HepG2 (cell line): Measurements from ENCODE around the gene SAP25. TPM values are rescaled to one million over a fixed set of nuclear protein-coding genes. Genes with fewer than 3 reads are reported as not detected.
A peak's percentile ranks its signal among the peaks of the same experiment; 100 is the strongest.

Source experiments
- AGO1 ChIP-seq: fragments of 200-400 bp; formaldehyde crosslinking; IDR thresholded peaks from 2 replicates; pipeline ENCODE4 v1.6.1; 2017; ENCODE audit warnings: mild to moderate bottlenecking, low read depth, low read length, moderate library complexity; ENCODE audit not compliant: poor library complexity, severe bottlenecking
- GATAD2A ChIP-seq: IDR thresholded peaks from 2 replicates; pipeline ENCODE4 v1.6.1; 2016
- GFI1 ChIP-seq: sonication (generic); formaldehyde crosslinking; IDR thresholded peaks from 2 replicates; pipeline ENCODE4 v1.5.0; 2020; ENCODE audit warnings: missing genetic modification reagents, mild to moderate bottlenecking, borderline replicate concordance
- GTF3A ChIP-seq: sonication (generic); formaldehyde crosslinking; conservative IDR thresholded peaks from 2 replicates; pipeline ENCODE4 v1.4.0; 2020; ENCODE audit warnings: mild to moderate bottlenecking, missing genetic modification reagents
- HES4 ChIP-seq: sonication (generic); formaldehyde crosslinking; IDR thresholded peaks from 2 replicates; pipeline ENCODE4 v1.9.0; 2021; ENCODE audit warnings: mild to moderate bottlenecking, missing genetic modification reagents, borderline replicate concordance
- NFKBIZ ChIP-seq: IDR thresholded peaks from 2 replicates; pipeline ENCODE4 v1.6.1; 2018; ENCODE audit warnings: missing genetic modification reagents, missing compliant biosample characterization
- PHF20 ChIP-seq: sonication (generic); formaldehyde crosslinking; IDR thresholded peaks from 2 replicates; pipeline ENCODE4 v1.5.0; 2020; ENCODE audit warnings: mild to moderate bottlenecking, missing genetic modification reagents
- SPEN ChIP-seq: sonication (generic); formaldehyde crosslinking; IDR thresholded peaks from 2 replicates; pipeline ENCODE4 v1.5.1; 2020; ENCODE audit warnings: low read depth, mild to moderate bottlenecking, missing genetic modification reagents
- ZMYM3 ChIP-seq: sonication (generic); formaldehyde crosslinking; IDR thresholded peaks from 2 replicates; pipeline ENCODE4 v1.5.1; 2020; ENCODE audit warnings: mild to moderate bottlenecking, missing genetic modification reagents
- ZNF570 ChIP-seq: sonication (generic); formaldehyde crosslinking; IDR thresholded peaks from 2 replicates; pipeline ENCODE4 v1.4.0; 2020; ENCODE audit warnings: mild to moderate bottlenecking, missing genetic modification reagents, borderline replicate concordance
- ZNF614 ChIP-seq: IDR thresholded peaks from 2 replicates; pipeline ENCODE4 v1.6.1; 2018; ENCODE audit warnings: missing biosample characterization, missing genetic modification reagents, inconsistent platforms, borderline replicate concordance
- ZNF652 ChIP-seq: IDR thresholded peaks from 2 replicates; pipeline ENCODE4 v1.6.1; 2016; ENCODE audit warnings: low read depth, borderline replicate concordance
- ZNF782 ChIP-seq: sonication (generic); formaldehyde crosslinking; IDR thresholded peaks from 2 replicates; pipeline ENCODE4 v1.4.0; 2020; ENCODE audit warnings: missing genetic modification reagents, mild to moderate bottlenecking, borderline replicate concordance
- polyA plus RNA-seq, 8 experiments: library from polyadenylated mRNA; depleted of rRNA in 3 of 8; stranded (reverse) in 7 of 8; unstranded in 1 of 8; fragments of >200 nt; fragmentation: Illumina TruSeq in 4 of 8; extraction: Trizol in 4 of 8; gene quantifications; 2 replicates each; pipeline versions ENCODE4 v1.2.1 to v1.2.3, GENCODE V29; 2011 to 2016; ENCODE audit warnings: low read depth in 4 of 8, missing spikeins in 1 of 8, mixed read lengths in 1 of 8; ENCODE audit not compliant: insufficient read depth in 1 of 8
- total RNA-seq, 5 experiments: library from RNA; depleted of rRNA; stranded (reverse); fragments of >200 nt; fragmentation: Illumina TruSeq; extraction: Trizol; gene quantifications; 2 replicates each; pipeline ENCODE4 v1.2.3, GENCODE V29; 2016; ENCODE audit warnings: low read depth in 1 of 5
- TF ChIP-seq, protein P1 (sequence below): sonication (generic); formaldehyde crosslinking; IDR thresholded peaks from 2 replicates; pipeline ENCODE4 v1.4.0; 2020; ENCODE audit warnings: missing genetic modification reagents, borderline replicate concordance
- TF ChIP-seq, protein P2 (sequence below): sonication (generic); formaldehyde crosslinking; IDR thresholded peaks from 2 replicates; pipeline ENCODE4 v1.4.0; 2020; ENCODE audit warnings: missing genetic modification reagents
- TF ChIP-seq, protein P3 (sequence below): sonication (generic); formaldehyde crosslinking; IDR thresholded peaks from 2 replicates; pipeline ENCODE4 v1.5.1; 2020; ENCODE audit warnings: missing genetic modification reagents, mild to moderate bottlenecking, borderline replicate concordance
- TF ChIP-seq, protein P4 (sequence below): sonication (generic); formaldehyde crosslinking; conservative IDR thresholded peaks from 2 replicates; pipeline ENCODE4 v1.8.0; 2022; ENCODE audit warnings: low read depth, missing genetic modification reagents
- TF ChIP-seq, protein P5 (sequence below): sonication (generic); formaldehyde crosslinking; IDR thresholded peaks from 2 replicates; pipeline ENCODE4 v1.8.1; 2023; ENCODE audit warnings: mild to moderate bottlenecking, missing genetic modification reagents

SAP25 gene
- total and polyA plus RNA-seq, 2 of the 13 experiments (the other 11 are each of a cell fraction or from before 2014, with no cell fraction given), result 0.15 to 0.20 TPM

DNA sequence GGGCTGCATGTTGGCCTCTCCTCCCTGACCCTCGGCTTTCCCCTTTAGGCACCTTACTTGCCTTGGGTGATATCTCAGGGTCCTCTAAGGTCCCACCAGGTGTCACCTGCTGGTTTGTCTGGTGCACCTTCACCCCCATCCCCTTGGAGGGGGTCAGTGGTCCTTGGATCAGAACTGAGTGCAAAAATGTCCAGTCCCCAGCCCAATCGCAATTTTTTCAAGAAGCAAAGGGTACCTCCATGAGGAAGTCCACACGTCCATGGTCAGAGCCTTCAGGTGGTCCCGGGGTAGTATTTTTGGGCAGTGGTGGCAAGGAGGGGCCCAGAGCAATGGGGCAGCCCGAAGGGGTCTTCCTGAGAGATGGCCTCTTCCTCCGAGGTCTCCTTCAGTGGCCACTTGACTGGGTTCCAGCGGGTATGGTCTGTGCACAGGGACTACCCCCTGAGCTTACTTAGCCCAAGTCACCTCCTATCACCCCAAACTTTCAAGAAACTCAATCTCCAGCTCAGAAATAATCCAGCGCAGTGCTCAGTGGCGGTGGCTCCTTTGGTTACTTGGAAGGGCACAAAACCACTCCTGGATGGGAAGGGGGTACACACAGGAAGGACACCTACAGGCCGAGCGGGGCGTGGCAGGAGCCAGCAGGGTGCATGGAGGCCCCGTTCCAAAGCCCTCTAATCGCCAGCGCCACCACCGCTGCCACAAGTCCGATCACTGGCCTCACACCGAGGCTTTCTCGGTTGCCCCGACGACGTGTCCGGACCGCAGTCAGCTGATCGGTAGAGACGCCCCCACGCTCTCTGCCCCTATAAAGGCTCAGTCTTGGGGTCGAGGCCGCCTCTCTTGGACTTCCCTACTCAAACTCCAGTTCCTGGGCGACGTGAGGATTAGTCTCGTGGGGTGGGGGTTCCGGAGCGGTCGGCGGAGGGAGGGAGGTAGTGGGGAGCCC is 4.5 kb downstream of the SAP25 start (continued):
- TF ChIP-seq, protein P1, sequence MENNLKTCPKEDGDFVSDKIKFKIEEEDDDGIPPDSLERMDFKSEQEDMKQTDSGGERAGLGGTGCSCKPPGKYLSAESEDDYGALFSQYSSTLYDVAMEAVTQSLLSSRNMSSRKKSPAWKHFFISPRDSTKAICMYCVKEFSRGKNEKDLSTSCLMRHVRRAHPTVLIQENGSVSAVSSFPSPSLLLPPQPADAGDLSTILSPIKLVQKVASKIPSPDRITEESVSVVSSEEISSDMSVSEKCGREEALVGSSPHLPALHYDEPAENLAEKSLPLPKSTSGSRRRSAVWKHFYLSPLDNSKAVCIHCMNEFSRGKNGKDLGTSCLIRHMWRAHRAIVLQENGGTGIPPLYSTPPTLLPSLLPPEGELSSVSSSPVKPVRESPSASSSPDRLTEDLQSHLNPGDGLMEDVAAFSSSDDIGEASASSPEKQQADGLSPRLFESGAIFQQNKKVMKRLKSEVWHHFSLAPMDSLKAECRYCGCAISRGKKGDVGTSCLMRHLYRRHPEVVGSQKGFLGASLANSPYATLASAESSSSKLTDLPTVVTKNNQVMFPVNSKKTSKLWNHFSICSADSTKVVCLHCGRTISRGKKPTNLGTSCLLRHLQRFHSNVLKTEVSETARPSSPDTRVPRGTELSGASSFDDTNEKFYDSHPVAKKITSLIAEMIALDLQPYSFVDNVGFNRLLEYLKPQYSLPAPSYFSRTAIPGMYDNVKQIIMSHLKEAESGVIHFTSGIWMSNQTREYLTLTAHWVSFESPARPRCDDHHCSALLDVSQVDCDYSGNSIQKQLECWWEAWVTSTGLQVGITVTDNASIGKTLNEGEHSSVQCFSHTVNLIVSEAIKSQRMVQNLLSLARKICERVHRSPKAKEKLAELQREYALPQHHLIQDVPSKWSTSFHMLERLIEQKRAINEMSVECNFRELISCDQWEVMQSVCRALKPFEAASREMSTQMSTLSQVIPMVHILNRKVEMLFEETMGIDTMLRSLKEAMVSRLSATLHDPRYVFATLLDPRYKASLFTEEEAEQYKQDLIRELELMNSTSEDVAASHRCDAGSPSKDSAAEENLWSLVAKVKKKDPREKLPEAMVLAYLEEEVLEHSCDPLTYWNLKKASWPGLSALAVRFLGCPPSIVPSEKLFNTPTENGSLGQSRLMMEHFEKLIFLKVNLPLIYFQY (CRISPR knock-in tag), result no peak
- TF ChIP-seq SPEN (no peak; the same call in 1 of the 2 replicates), ZMYM3 (0 out of 2 replicates have a peak, but pooled peaks have one; percentile 8), ZNF570 (no peak), HES4 (CRISPR knock-in tag) (no peak), NFKBIZ (0 out of 2 replicates have a peak, but pooled peaks have one; percentile 62), GFI1 (CRISPR knock-in tag) (no peak), ZNF782 (CRISPR knock-in tag) (0 out of 2 replicates have a peak, but pooled peaks have one; percentile 26), ZNF614 (0 out of 2 replicates have a peak, but pooled peaks have one; percentile 15), ZNF652 (CRISPR knock-in tag) (0 out of 2 replicates have a peak, but pooled peaks have one; percentile 19), GTF3A (CRISPR knock-in tag) (no peak), PHF20 (CRISPR knock-in tag) (no peak; the same call in 1 of the 2 replicates), GATAD2A (CRISPR knock-in tag) (0 out of 2 replicates have a peak, but pooled peaks have one; percentile 38), AGO1 (no peak)
- TF ChIP-seq, protein P2, sequence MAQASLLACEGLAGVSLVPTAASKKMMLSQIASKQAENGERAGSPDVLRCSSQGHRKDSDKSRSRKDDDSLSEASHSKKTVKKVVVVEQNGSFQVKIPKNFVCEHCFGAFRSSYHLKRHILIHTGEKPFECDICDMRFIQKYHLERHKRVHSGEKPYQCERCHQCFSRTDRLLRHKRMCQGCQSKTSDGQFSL, result peak; percentile 10
- TF ChIP-seq, protein P3, sequence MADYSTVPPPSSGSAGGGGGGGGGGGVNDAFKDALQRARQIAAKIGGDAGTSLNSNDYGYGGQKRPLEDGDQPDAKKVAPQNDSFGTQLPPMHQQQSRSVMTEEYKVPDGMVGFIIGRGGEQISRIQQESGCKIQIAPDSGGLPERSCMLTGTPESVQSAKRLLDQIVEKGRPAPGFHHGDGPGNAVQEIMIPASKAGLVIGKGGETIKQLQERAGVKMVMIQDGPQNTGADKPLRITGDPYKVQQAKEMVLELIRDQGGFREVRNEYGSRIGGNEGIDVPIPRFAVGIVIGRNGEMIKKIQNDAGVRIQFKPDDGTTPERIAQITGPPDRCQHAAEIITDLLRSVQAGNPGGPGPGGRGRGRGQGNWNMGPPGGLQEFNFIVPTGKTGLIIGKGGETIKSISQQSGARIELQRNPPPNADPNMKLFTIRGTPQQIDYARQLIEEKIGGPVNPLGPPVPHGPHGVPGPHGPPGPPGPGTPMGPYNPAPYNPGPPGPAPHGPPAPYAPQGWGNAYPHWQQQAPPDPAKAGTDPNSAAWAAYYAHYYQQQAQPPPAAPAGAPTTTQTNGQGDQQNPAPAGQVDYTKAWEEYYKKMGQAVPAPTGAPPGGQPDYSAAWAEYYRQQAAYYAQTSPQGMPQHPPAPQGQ, result peak; percentile 98; the same call in 1 of the 2 replicates
- TF ChIP-seq, protein P4, sequence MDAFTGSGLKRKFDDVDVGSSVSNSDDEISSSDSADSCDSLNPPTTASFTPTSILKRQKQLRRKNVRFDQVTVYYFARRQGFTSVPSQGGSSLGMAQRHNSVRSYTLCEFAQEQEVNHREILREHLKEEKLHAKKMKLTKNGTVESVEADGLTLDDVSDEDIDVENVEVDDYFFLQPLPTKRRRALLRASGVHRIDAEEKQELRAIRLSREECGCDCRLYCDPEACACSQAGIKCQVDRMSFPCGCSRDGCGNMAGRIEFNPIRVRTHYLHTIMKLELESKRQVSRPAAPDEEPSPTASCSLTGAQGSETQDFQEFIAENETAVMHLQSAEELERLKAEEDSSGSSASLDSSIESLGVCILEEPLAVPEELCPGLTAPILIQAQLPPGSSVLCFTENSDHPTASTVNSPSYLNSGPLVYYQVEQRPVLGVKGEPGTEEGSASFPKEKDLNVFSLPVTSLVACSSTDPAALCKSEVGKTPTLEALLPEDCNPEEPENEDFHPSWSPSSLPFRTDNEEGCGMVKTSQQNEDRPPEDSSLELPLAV (CRISPR knock-in tag), result no peak
- TF ChIP-seq, protein P5, sequence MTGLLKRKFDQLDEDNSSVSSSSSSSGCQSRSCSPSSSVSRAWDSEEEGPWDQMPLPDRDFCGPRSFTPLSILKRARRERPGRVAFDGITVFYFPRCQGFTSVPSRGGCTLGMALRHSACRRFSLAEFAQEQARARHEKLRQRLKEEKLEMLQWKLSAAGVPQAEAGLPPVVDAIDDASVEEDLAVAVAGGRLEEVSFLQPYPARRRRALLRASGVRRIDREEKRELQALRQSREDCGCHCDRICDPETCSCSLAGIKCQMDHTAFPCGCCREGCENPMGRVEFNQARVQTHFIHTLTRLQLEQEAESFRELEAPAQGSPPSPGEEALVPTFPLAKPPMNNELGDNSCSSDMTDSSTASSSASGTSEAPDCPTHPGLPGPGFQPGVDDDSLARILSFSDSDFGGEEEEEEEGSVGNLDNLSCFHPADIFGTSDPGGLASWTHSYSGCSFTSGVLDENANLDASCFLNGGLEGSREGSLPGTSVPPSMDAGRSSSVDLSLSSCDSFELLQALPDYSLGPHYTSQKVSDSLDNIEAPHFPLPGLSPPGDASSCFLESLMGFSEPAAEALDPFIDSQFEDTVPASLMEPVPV, result peak; percentile 66; the same call in 1 of the 2 replicates
